ENCODE results near the gene LRCH4.
"Not testable (repeated sequence)": the region's sequence is repeated elsewhere in the genome, so short reads cannot be mapped to it uniquely, and the experiment has no call there.

LRCH4 gene

GRCh38 chr7:100541309-100541708 is 44.6 kb downstream of the LRCH4 start:
- peaks cover 35% of the 10 kb centered on the region for H3K4me1 ChIP-seq (ENCODE audit: control insufficient read depth, insufficient read depth, low read length)
- H3K4me3 ChIP-seq (ENCODE audit: low read length): not testable (repeated sequence)

DNA sequence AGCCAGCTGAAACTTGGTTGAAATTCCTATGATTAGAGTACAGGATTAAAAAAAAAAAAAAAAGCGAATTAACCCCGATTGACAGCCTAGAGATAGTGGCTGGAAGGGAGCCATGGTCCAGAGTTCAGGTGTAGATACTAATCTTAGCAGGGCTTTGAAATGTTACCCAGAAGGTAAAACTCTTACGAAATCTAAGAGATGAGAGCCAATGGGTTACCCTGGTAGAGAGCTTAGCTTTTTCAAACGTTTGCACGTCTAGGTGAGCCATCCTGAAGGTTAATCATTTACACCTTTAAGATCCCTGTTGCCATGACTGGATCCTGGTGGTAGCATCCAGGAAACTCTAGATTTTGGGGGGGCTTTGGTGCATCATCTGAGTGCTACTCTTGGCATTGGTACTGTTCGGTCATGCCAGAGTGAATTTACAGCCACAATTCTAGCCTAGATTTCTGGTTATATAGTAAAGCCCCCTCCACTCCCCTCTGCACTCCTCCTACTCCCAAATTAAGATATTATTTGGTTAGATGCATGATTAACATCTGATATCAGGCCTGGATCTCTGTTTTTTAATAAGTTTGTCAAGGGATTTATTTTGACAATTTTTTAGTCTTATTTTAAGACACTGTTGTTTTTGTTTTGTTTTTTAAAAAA is 45.7 kb downstream of the LRCH4 start:
- H3K9ac ChIP-seq (ENCODE audit: low read length): peak overlapping the region; percentile 64
- no peaks in the 10 kb centered on the region for H3K27me3 ChIP-seq (ENCODE audit: control insufficient read depth, insufficient read depth, low read length)
- peak overlapping the region; percentile 28 for H3K4me3 ChIP-seq (ENCODE audit: low read length)
- peaks cover 24% of the 10 kb centered on the region for H3K4me1 ChIP-seq (ENCODE audit: control insufficient read depth, insufficient read depth, low read length)
- no peaks in the 10 kb centered on the region for H3K9me3 ChIP-seq (ENCODE audit: control insufficient read depth, low read length)
- H3K36me3 ChIP-seq (ENCODE audit: control insufficient read depth, insufficient read depth, low read length): no peaks in the 10 kb centered on the region

More at GRCh38 chr7:100541309-100541708, 44.6 kb downstream of the LRCH4 start:
- H3K9ac ChIP-seq (ENCODE audit: low read length); H3K9me3 ChIP-seq (ENCODE audit: control insufficient read depth, low read length); H3K36me3 ChIP-seq (ENCODE audit: control insufficient read depth, insufficient read depth, low read length); H3K27me3 ChIP-seq (ENCODE audit: control insufficient read depth, insufficient read depth, low read length): not testable (repeated sequence)

DNA sequence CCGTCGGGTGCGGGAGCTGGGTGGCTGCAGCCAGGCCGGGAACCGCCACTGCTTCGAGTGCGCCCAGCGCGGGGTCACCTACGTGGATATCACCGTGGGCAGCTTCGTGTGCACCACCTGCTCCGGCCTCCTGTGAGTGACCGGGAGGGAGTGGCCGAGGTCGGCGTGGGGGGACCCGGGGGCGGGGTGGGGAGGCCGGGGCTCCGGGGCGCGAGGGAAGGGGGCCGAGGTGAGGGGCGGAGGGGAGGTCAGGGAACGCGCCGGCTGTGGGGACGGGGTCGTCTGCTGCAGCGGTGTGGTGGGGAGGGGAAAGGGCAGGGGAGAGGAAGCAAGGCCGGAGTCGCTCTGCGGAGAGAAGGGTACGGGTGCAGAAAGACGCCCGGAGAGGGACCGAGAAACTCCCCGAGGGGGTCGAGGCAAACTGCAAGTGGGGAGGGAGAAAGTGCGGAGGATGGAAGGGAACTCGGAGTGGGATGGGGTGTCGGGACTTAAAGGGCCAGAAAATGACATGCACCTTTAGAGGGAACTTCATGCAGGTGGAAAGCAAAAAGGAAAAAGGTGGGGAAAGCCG is 46.4 kb downstream of the LRCH4 start:
- Histone ChIP-seq H3K9ac (ENCODE audit: low read length) (peak overlapping the region; percentile 64), H3K4me3 (ENCODE audit: low read length) (peak overlapping the region; percentile 41), H3K9me3 (ENCODE audit: control insufficient read depth, low read length) (no peaks in the 10 kb centered on the region), H3K36me3 (ENCODE audit: control insufficient read depth, insufficient read depth, low read length) (no peaks in the 10 kb centered on the region), H3K27me3 (ENCODE audit: control insufficient read depth, insufficient read depth, low read length) (no peaks in the 10 kb centered on the region), H3K4me1 (ENCODE audit: control insufficient read depth, insufficient read depth, low read length) (peaks cover 19% of the 10 kb centered on the region)

- peak within 1 kb of the TSS; percentile 64 for H3K9ac ChIP-seq (ENCODE audit: low read length)
- peak within 1 kb of the TSS; percentile 41 for H3K4me3 ChIP-seq (ENCODE audit: low read length)
- no peaks in the 10 kb centered on the region for H3K36me3 ChIP-seq (ENCODE audit: control insufficient read depth, insufficient read depth, low read length)
- peaks cover 12% of the 10 kb centered on the region for H3K4me1 ChIP-seq (ENCODE audit: control insufficient read depth, insufficient read depth, low read length)
- no peaks in the 10 kb centered on the region for H3K9me3 ChIP-seq (ENCODE audit: control insufficient read depth, low read length)
- no peaks in the 10 kb centered on the region for H3K27me3 ChIP-seq (ENCODE audit: control insufficient read depth, insufficient read depth, low read length)
Observed at GRCh38 chr7:100538654-100539435, 47.1 kb downstream of the LRCH4 start, which contains the start of gene AGFG2. AGFG2 (plus strand) TSS chr7:100539203; CDS start chr7:100539347, 144 bp downstream.

GRCh38 chr7:100538348-100538653 is 47.6 kb downstream of the LRCH4 start:
- H3K9ac ChIP-seq (ENCODE audit: low read length): no peak overlapping the region
- H3K36me3 ChIP-seq (ENCODE audit: control insufficient read depth, insufficient read depth, low read length): no peaks in the 10 kb centered on the region
- peak overlapping the region; percentile 33 for H3K4me3 ChIP-seq (ENCODE audit: low read length)
- H3K27me3 ChIP-seq (ENCODE audit: control insufficient read depth, insufficient read depth, low read length): no peaks in the 10 kb centered on the region
- no peaks in the 10 kb centered on the region for H3K9me3 ChIP-seq (ENCODE audit: control insufficient read depth, low read length)
- peaks cover 16% of the 10 kb centered on the region for H3K4me1 ChIP-seq (ENCODE audit: control insufficient read depth, insufficient read depth, low read length)

DNA sequence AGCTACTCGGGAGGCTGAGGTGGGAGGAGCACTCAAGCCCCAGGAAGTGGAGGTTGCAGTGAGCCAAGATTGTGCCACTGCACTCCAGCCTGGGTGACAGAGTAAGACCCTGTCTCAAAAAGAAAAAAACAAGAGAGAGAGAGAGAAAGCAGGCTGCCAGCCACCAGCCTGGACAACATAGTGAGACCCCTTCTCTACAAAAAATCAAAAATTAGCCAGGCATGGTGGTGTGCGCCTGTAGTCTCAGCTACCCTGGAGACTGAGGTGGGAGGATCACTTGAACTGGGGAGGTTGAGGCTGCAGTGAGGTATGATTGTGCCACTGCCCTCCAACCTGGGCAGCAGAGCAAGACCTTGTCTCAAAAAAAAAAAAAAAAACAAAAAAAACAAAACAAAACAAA is 49.2 kb downstream of the LRCH4 start:
- H3K9me3 ChIP-seq (ENCODE audit: control insufficient read depth, low read length); H3K27me3 ChIP-seq (ENCODE audit: control insufficient read depth, insufficient read depth, low read length); H3K36me3 ChIP-seq (ENCODE audit: control insufficient read depth, insufficient read depth, low read length); H3K9ac ChIP-seq (ENCODE audit: low read length); H3K4me3 ChIP-seq (ENCODE audit: low read length): not testable (repeated sequence)
- H3K4me1 ChIP-seq (ENCODE audit: control insufficient read depth, insufficient read depth, low read length): peaks cover 18% of the 10 kb centered on the region

DNA sequence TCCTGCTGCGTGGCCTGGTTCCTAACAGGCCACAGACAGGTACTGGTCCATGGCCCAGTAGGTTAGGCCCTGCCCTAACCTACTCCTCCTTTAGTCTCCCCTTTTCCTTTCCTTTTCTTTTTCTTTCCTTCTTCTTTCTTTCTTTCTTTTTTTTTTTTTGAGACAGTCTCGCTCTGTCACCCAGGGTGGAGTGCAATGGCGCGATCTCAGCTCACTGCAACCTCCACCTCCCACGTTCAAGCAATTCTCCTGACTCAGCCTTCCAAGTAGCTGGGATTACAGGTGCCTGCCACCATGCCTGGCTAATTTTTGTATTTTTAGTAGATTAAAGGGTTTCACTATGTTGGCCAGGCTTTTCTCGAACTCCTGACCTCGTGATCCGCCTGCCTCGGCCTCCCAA is 49.9 kb downstream of the LRCH4 start:
- not testable (repeated sequence) for H3K36me3 ChIP-seq (ENCODE audit: control insufficient read depth, insufficient read depth, low read length); H3K9me3 ChIP-seq (ENCODE audit: control insufficient read depth, low read length); H3K9ac ChIP-seq (ENCODE audit: low read length); H3K27me3 ChIP-seq (ENCODE audit: control insufficient read depth, insufficient read depth, low read length); H3K4me3 ChIP-seq (ENCODE audit: low read length)
- peaks cover 18% of the 10 kb centered on the region for H3K4me1 ChIP-seq (ENCODE audit: control insufficient read depth, insufficient read depth, low read length)

DNA sequence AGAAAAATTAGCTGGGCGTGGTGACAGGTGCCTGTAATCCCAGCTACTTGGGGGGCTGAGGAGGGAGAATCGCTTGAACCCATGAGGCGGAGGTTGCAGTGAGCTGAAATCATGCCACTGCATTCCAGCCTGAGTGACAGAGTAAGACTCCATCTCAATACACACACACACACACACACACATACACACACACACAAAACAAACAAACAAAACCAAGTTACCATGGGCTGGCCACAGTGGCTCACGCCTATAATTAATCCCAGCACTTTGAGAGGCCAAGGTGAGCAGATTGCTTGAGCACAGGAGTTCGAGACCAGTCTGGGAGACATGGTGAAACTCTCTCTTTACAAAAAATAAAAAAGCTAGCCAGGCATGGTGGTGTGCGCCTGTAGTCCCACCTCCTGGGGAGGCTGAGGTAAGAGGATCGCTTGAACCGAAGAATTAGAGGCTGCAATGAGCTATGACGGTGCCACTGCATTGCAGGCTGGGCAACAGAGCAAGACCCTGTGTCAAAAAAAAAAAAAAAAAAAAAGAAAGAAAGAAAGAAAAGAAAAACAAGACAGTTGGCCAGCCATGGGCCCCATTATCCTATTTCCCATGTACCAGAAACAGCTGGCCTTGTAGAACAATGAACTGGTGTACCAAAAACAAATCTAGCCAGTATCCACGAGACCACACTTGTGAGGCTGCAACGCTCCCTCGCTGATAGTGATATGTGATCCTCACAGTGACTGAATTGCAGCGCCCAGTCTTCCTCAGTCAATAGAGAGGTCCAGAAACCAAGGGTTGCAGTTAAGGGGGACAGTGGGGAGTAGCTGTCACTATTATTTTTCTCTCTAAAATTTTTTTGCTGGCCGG is 53.5 kb downstream of the LRCH4 start:
- Histone ChIP-seq H3K9me3 (ENCODE audit: control insufficient read depth, low read length) (no peaks in the 10 kb centered on the region), H3K9ac (ENCODE audit: low read length) (no peak overlapping the region), H3K4me3 (ENCODE audit: low read length) (no peak overlapping the region), H3K36me3 (ENCODE audit: control insufficient read depth, insufficient read depth, low read length) (no peaks in the 10 kb centered on the region), H3K4me1 (ENCODE audit: control insufficient read depth, insufficient read depth, low read length) (peaks cover 13% of the 10 kb centered on the region), H3K27me3 (ENCODE audit: control insufficient read depth, insufficient read depth, low read length) (no peaks in the 10 kb centered on the region)

GRCh38 chr7:100528108-100528866 is 57.6 kb downstream of the LRCH4 start:
- not testable (repeated sequence) for H3K36me3 ChIP-seq (ENCODE audit: control insufficient read depth, insufficient read depth, low read length); H3K9me3 ChIP-seq (ENCODE audit: control insufficient read depth, low read length); H3K4me3 ChIP-seq (ENCODE audit: low read length)

More at GRCh38 chr7:100528108-100528866, 57.6 kb downstream of the LRCH4 start:
- not testable (repeated sequence) for H3K27me3 ChIP-seq (ENCODE audit: control insufficient read depth, insufficient read depth, low read length); H3K9ac ChIP-seq (ENCODE audit: low read length); H3K4me1 ChIP-seq (ENCODE audit: control insufficient read depth, insufficient read depth, low read length)
